Body of pancreas (tissue), 4 donors: ENCODE data around the gene PLPP4.

Experiments used
- POLR2A ChIP-seq, 3 donors: fragments of 450-650 bp; IDR thresholded peaks; one replicate each; pipeline ENCODE4 v1.6.1; 2016; ENCODE audit warnings: antibody characterized with exemption in 3 of 3, mild to moderate bottlenecking in 2 of 3
- TF ChIP-seq, protein P1 (sequence below), 7 experiments: fragments of 450-650 bp in 4 of 7; fragments of 200-600 bp in 3 of 7; sonication (generic) in 3 of 7; IDR thresholded peaks; one replicate each; pipeline ENCODE4 v1.5.1; 2016 to 2019; ENCODE audit warnings: antibody characterized with exemption in 7 of 7

DNA sequence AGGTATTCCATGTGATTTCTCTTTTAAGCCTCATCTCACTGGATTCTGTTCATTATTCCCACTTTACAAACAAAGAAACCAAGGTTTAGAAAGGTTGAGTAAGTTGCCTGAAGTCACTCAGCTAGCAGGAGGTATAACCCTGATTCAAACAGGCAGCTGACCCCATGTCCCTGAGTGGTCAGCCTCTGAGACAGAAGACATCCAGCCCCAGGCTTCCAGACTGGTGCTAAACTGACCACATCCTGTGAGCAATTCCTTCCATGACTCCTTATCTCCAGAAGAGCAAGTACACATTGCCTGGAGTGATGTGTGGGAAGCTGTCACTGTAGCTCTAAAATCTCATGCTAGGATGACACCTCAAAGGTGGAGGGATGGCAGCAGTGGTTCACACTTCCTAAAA lies 3.7 kb downstream of the PLPP4 start:
- TF ChIP-seq, protein P1, sequence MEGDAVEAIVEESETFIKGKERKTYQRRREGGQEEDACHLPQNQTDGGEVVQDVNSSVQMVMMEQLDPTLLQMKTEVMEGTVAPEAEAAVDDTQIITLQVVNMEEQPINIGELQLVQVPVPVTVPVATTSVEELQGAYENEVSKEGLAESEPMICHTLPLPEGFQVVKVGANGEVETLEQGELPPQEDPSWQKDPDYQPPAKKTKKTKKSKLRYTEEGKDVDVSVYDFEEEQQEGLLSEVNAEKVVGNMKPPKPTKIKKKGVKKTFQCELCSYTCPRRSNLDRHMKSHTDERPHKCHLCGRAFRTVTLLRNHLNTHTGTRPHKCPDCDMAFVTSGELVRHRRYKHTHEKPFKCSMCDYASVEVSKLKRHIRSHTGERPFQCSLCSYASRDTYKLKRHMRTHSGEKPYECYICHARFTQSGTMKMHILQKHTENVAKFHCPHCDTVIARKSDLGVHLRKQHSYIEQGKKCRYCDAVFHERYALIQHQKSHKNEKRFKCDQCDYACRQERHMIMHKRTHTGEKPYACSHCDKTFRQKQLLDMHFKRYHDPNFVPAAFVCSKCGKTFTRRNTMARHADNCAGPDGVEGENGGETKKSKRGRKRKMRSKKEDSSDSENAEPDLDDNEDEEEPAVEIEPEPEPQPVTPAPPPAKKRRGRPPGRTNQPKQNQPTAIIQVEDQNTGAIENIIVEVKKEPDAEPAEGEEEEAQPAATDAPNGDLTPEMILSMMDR (IDR thresholded peaks at IDR 0.05) = no peak
- no peak for TF ChIP-seq POLR2A (IDR thresholded peaks at IDR 0.05)
